ENCODE measurements around the gene ATXN8OS. TPM values are rescaled to one million over a fixed set of nuclear protein-coding genes. Genes with fewer than 3 reads are reported as not detected.

The ATXN8OS gene
- total RNA-seq, 4 donors from 2014 or later: not detected

DNA sequence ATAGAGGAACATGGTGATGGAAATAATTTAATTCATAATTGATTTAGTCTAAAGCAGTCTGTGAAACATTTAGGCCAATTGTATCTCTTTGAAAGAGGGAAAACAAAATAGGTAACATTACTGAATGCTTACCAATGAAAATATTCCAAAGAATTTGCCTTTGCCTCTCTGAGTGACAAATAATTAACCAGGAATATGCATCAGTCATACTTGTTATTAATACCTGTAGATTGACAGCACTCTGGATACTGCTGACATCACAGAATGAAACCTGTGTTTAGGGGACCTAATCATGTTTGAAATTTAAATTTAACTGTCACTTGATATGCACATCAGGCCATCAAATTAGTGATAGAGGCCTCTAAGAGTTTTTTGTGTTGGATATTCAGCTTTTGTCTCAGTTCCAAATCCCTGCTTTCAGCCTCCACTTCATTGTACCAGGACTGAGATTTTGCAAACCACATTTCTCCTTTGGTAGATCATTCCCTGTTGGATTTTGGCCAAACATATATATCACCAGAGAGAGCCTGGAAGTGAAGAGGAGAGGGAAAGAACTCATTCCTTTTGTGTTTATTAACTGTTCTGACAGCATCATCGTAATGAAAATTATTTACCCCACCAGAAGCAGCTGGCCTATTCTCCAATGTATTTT, 65.4 kb downstream of the ATXN8OS start:
- H3K9me3 ChIP-seq: no peaks in the 10 kb centered on the region
- H3K4me1 ChIP-seq: no peaks in the 10 kb centered on the region
- H3K36me3 ChIP-seq: no peaks in the 10 kb centered on the region
- WGBS, 2 donors (ENCODE audit: low coverage in 1 of 2): 20 to 39% methylated on average over 1 of the region's 1 CpG
- H3K4me3 ChIP-seq: no peak overlapping the region
- no peak overlapping the region for H3K27ac ChIP-seq
- no peaks in the 10 kb centered on the region for H3K27me3 ChIP-seq
- ATAC-seq: no peak
- no peak for TF ChIP-seq EP300 (IDR thresholded peaks at IDR 0.05)
- no peak for TF ChIP-seq POLR2AphosphoS5 (IDR thresholded peaks at IDR 0.05)
- TF ChIP-seq, protein P1, sequence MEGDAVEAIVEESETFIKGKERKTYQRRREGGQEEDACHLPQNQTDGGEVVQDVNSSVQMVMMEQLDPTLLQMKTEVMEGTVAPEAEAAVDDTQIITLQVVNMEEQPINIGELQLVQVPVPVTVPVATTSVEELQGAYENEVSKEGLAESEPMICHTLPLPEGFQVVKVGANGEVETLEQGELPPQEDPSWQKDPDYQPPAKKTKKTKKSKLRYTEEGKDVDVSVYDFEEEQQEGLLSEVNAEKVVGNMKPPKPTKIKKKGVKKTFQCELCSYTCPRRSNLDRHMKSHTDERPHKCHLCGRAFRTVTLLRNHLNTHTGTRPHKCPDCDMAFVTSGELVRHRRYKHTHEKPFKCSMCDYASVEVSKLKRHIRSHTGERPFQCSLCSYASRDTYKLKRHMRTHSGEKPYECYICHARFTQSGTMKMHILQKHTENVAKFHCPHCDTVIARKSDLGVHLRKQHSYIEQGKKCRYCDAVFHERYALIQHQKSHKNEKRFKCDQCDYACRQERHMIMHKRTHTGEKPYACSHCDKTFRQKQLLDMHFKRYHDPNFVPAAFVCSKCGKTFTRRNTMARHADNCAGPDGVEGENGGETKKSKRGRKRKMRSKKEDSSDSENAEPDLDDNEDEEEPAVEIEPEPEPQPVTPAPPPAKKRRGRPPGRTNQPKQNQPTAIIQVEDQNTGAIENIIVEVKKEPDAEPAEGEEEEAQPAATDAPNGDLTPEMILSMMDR (IDR thresholded peaks at IDR 0.05): no peak

DNA sequence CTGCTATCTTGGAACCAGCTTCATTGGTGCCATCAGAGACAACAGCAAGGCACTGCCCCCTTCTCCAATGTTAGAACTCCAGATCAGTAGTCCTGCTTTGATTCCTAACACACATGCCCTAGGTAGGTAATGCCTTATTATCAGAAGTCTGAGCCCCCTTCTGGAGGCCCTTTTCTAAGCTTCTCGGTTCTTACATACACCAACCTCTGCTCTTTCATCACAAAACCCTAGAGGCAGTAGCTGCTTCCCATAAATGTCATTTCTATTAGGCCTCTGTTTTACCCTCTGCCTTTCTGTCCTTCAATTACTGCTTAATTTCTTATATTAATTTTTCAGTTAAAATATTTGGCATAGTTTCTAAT, 66.0 kb downstream of the ATXN8OS start:
- TF ChIP-seq, protein P1 (IDR thresholded peaks at IDR 0.05): no peak
- TF ChIP-seq POLR2A (IDR thresholded peaks at IDR 0.05) (no peak), POLR2AphosphoS5 (IDR thresholded peaks at IDR 0.05) (no peak), EP300 (IDR thresholded peaks at IDR 0.05) (no peak)
- no peaks in the 10 kb centered on the region for H3K4me1 ChIP-seq
- H3K4me3 ChIP-seq: no peak overlapping the region
- no peak for ATAC-seq
- no peaks in the 10 kb centered on the region for H3K27me3 ChIP-seq
- no peak overlapping the region for H3K27ac ChIP-seq
- no peaks in the 10 kb centered on the region for H3K9me3 ChIP-seq
- 18 to 80% methylated on average over 1 of the region's 1 CpG for WGBS, 2 donors (ENCODE audit: low coverage in 1 of 2)
- no peaks in the 10 kb centered on the region for H3K36me3 ChIP-seq

DNA sequence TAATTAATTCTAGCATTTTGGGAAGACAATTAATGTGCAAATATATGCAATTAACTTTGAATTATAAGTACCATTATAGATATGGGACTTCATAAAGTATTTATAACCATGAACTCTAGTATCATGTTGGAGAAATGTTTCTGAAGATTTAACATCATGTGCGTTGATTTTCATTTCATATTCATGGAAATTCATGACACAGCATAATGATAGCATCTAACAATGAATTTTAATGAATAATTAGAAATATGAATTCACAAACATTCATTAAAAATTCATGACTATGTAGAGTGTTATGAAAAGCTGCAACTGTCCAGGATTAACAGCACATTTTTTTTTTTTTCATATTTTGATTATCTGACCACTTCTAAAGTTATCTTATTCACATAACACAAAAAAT, 70.7 kb downstream of the ATXN8OS start:
- no peak overlapping the region for H3K4me3 ChIP-seq

More for the DNA sequence above, 70.7 kb downstream of the ATXN8OS start:
- Histone ChIP-seq H3K27me3 (no peaks in the 10 kb centered on the region), H3K36me3 (no peaks in the 10 kb centered on the region), H3K27ac (no peak overlapping the region), H3K9me3 (no peaks in the 10 kb centered on the region), H3K4me1 (no peaks in the 10 kb centered on the region)
- no peak for ATAC-seq
- TF ChIP-seq, protein P1 (IDR thresholded peaks at IDR 0.05): no peak
- 36 to 100% methylated on average over 1 of the region's 1 CpG for WGBS, 2 donors (ENCODE audit: low coverage in 1 of 2)

Other genes starting within 250 kb of the ATXN8OS start
- under 1 TPM in 1 of 4 donors, not detected in 3; 0.13 TPM for gene KLHL1, start 626 bp downstream of the ATXN8OS start, total RNA-seq